K562 (cell line): ENCODE measurements around the gene ADAMTS2. TPM values are rescaled to one million over a fixed set of nuclear protein-coding genes. Genes with fewer than 3 reads are reported as not detected.

Source experiments
- ATAC-seq: fragments of 200-7000 bp; cut with Tn5 transposase; 3 replicates; pipeline ENCODE4 v1.9.1; 2020; ENCODE audit warnings: moderate library complexity
- BruUV-seq: library from RNA; stranded (reverse); fragments of 400-500 nt; replicated peaks from 2 replicates; lab custom pipeline; 2021; lab: Mats Ljungman, UMichigan
- CTCF ChIA-PET: fragments of 300-600 bp; formaldehyde crosslinking; extraction: SDS; loops from one replicate; lab custom pipeline; 2021; ENCODE audit warnings: low intra/inter-chr PET ratio; lab: Yijun Ruan, JAX
- POLR2A ChIA-PET: fragments of 300-600, 350-650 bp; sonication (Branson Sonifier 250); formaldehyde crosslinking; extraction: SDS; loops from one replicate; lab custom pipeline; 2021; ENCODE audit warnings: antibody characterized with exemption, inconsistent platforms; lab: Yijun Ruan, JAX
- DNase-seq, 4 experiments: peaks; one replicate each; pipeline versions ENCODE4 v3.0.0 to v3.0.0-alpha.2; 2011 to 2018; ENCODE audit warnings: low spot score in 3 of 4, mixed read lengths in 3 of 4; ENCODE audit errors: extremely low read depth in 1 of 4
- FAIRE-seq: peaks from 2 replicates; lab custom pipeline; 2011; peaks lifted over from hg19 to GRCh38; lab: Jason Lieb, UNC
- H2AFZ ChIP-seq: 2 replicates; pipeline ENCODE4 v1.6.0; 2011; ENCODE audit warnings: low read depth, low read length, control low read depth, inconsistent platforms
- H3K27ac ChIP-seq: fragments of 200-600 bp; 3 replicates; pipeline ENCODE4 v1.8.0; 2011; ENCODE audit warnings: low read depth, mild to moderate bottlenecking, control low read depth, inconsistent platforms, low read length, moderate library complexity, mixed read lengths; ENCODE audit errors: extremely low read depth
- H3K27me3 ChIP-seq, 2 experiments: fragments of 300-600 bp in 1 of 2; 2 replicates in 1 of 2; 3 replicates in 1 of 2; pipeline versions ENCODE4 v1.6.0 to v1.8.0; 2011; ENCODE audit warnings: inconsistent platforms in 2 of 2, low read length in 2 of 2, mild to moderate bottlenecking in 1 of 2, mixed read lengths in 1 of 2, moderate library complexity in 1 of 2; ENCODE audit not compliant: control insufficient read depth in 2 of 2, insufficient read depth in 2 of 2
- H3K36me3 ChIP-seq: fragments of 300-600 bp; 3 replicates; pipeline ENCODE4 v1.8.0; 2011; ENCODE audit warnings: mild to moderate bottlenecking, low read length, inconsistent platforms; ENCODE audit not compliant: control insufficient read depth, insufficient read depth
- H3K4me1 ChIP-seq, 2 experiments: fragments of 200-600 bp in 1 of 2; replicated peaks in 1 of 2; 2 replicates in 1 of 2; 3 replicates in 1 of 2; pipeline versions ENCODE4 v1.5.1 to v1.8.0; 2011; ENCODE audit warnings: inconsistent platforms in 2 of 2, low read length in 2 of 2, mild to moderate bottlenecking in 1 of 2, mixed read lengths in 1 of 2, moderate library complexity in 1 of 2; ENCODE audit not compliant: control insufficient read depth in 2 of 2, insufficient read depth in 2 of 2
- H3K4me2 ChIP-seq: 2 replicates; pipeline ENCODE4 v1.6.1; 2011; ENCODE audit warnings: low read length, control low read depth, inconsistent platforms, mixed read lengths; ENCODE audit not compliant: insufficient read depth
- H3K4me3 ChIP-seq: fragments of 200-600 bp; sonication (generic), shearing (Covaris generic); 2 replicates; pipeline ENCODE4 v1.5.1; 2016; ENCODE audit warnings: control low read depth, inconsistent platforms
- H3K79me2 ChIP-seq: fragments of 200-600 bp; 3 replicates; pipeline ENCODE4 v1.8.0; 2011; ENCODE audit warnings: low read length, inconsistent platforms; ENCODE audit not compliant: control insufficient read depth, insufficient read depth
- H3K9ac ChIP-seq, 2 experiments: 2 replicates each; pipeline versions ENCODE4 v1.6.0 to v1.6.1; 2011; ENCODE audit warnings: low read depth in 2 of 2, low read length in 2 of 2, control low read depth in 1 of 2, inconsistent platforms in 1 of 2, mild to moderate bottlenecking in 1 of 2, mixed read lengths in 1 of 2; ENCODE audit not compliant: insufficient read depth in 1 of 2
- H3K9me1 ChIP-seq: one replicate; pipeline ENCODE4 v1.6.0; 2011; ENCODE audit warnings: inconsistent platforms, mild to moderate bottlenecking, low read length, moderate library complexity; ENCODE audit not compliant: control insufficient read depth, insufficient read depth
- H3K9me3 ChIP-seq: replicated peaks from 2 replicates; pipeline ENCODE4 v1.5.1; 2011; ENCODE audit warnings: low read depth, low read length, inconsistent platforms; ENCODE audit not compliant: control insufficient read depth, insufficient read depth
- H4K20me1 ChIP-seq: replicated peaks from 2 replicates; pipeline ENCODE4 v1.6.1; 2011; ENCODE audit warnings: low read length, inconsistent platforms, mixed read lengths; ENCODE audit not compliant: control insufficient read depth, insufficient read depth
- ARID4B ChIP-seq: sonication (generic); formaldehyde crosslinking; IDR thresholded peaks from 2 replicates; pipeline ENCODE4 v1.8.0; 2022; ENCODE audit warnings: mild to moderate bottlenecking, missing genetic modification reagents
- FOS ChIP-seq: IDR thresholded peaks from 3 replicates; pipeline ENCODE4 v1.6.1; 2011; ENCODE audit not compliant: insufficient read length; ENCODE audit errors: extremely low read depth
- HIVEP1 ChIP-seq: fragments of 250-450 bp; sonication (Bioruptor Pico); IDR thresholded peaks from 2 replicates; pipeline ENCODE4 v1.4.0; 2020; ENCODE audit warnings: mild to moderate bottlenecking
- HMG20B ChIP-seq: fragments of 250-450 bp; sonication (Bioruptor Pico); IDR thresholded peaks from 2 replicates; pipeline ENCODE4 v1.5.0; 2021; ENCODE audit warnings: mild to moderate bottlenecking
- MAFG ChIP-seq: fragments of 450-650 bp; conservative IDR thresholded peaks from 2 replicates; pipeline ENCODE4 v1.6.1; 2016; ENCODE audit warnings: missing genetic modification characterization, missing compliant biosample characterization
- MECOM ChIP-seq: fragments of 250-450 bp; sonication (Bioruptor Pico); IDR thresholded peaks from 2 replicates; pipeline ENCODE4 v1.8.0; 2022; ENCODE audit warnings: inconsistent platforms
- PCBP2 ChIP-seq: fragments of 200-400 bp; formaldehyde crosslinking; IDR thresholded peaks from 2 replicates; pipeline ENCODE4 v1.6.1; 2018; ENCODE audit warnings: low read length, low read depth, mild to moderate bottlenecking, moderate library complexity; ENCODE audit not compliant: poor library complexity, severe bottlenecking
- RAD51 ChIP-seq: fragments of 450-650 bp; IDR thresholded peaks from 2 replicates; pipeline ENCODE4 v1.7.1; 2016; ENCODE audit warnings: low read depth, mild to moderate bottlenecking, borderline replicate concordance
- RBM25 ChIP-seq: fragments of 200-400 bp; formaldehyde crosslinking; IDR thresholded peaks from 2 replicates; pipeline ENCODE4 v1.6.1; 2018; ENCODE audit warnings: low read length, low read depth, moderate library complexity; ENCODE audit not compliant: severe bottlenecking
- ZNF174 ChIP-seq: fragments of 250-450 bp; sonication (Bioruptor Pico); IDR thresholded peaks from 2 replicates; pipeline ENCODE4 v1.4.0; 2020; ENCODE audit warnings: mild to moderate bottlenecking
- ZNF740 ChIP-seq, 3 experiments: fragments of 200-800 bp in 1 of 3; sonication (Bioruptor generic) in 1 of 3; sonication (generic) in 1 of 3; formaldehyde crosslinking in 1 of 3; IDR thresholded peaks; 2 replicates each; pipeline versions ENCODE4 v1.6.1 to v1.8.0; 2016 to 2022; ENCODE audit warnings: mild to moderate bottlenecking in 2 of 3, missing compliant biosample characterization in 2 of 3, missing genetic modification characterization in 2 of 3, missing genetic modification reagents in 1 of 3
- ZNF75A ChIP-seq: fragments of 450-650 bp; formaldehyde crosslinking; IDR thresholded peaks from 2 replicates; pipeline ENCODE4 v1.4.0; 2020; ENCODE audit warnings: mild to moderate bottlenecking
- WGBS: fragments of 100-300 bp; shearing (Covaris generic); methylation state at CpG from one replicate; pipeline ENCODE4 v1.1.6; 2016; ENCODE audit warnings: low coverage, mixed read lengths; ENCODE audit not compliant: insufficient coverage; ENCODE audit errors: missing lambda C conversion rate; 5-methylcytosine and 5-hydroxymethylcytosine counted together
- in situ Hi-C: fragments of 300-500 bp; cut with MboI; formaldehyde crosslinking; loops from 4 replicates; pipeline ENCODE4 v1.15.0; 2018; ENCODE audit warnings: inconsistent platforms, mixed read lengths
- intact Hi-C: fragments of 100-400 bp; cut with micrococcal nuclease; formaldehyde crosslinking; loops from 2 replicates; pipeline ENCODE4 v1.14.2; 2022
- polyA plus RNA-seq, 8 experiments: library from polyadenylated mRNA; depleted of rRNA in 4 of 8; stranded (reverse) in 5 of 8; unstranded in 3 of 8; fragments of >200 nt; fragmentation: Nextera tagmentation in 2 of 8; fragmentation: Illumina TruSeq in 1 of 8; extraction: Ambion mirVana in 2 of 8; extraction: Trizol in 1 of 8; gene quantifications; 2 replicates each; pipeline versions ENCODE4 v1.2.1 to v1.2.3, GENCODE V29; 2011 to 2014; ENCODE audit warnings: inconsistent platforms in 1 of 8, missing spikeins in 1 of 8
- total RNA-seq, 7 experiments: library from RNA; depleted of rRNA in 6 of 7; stranded (reverse); fragments of >200 nt in 6 of 7; fragmentation: Illumina TruSeq in 2 of 7; extraction: Trizol in 2 of 7; gene quantifications; 2 replicates each; pipeline versions ENCODE4 v1.2.1 to v1.2.3, GENCODE V29; 2011 to 2021; ENCODE audit warnings: low replicate concordance in 1 of 7
- TF ChIP-seq, protein P1 (sequence below): fragments of 450-650 bp; formaldehyde crosslinking; IDR thresholded peaks from 2 replicates; pipeline ENCODE4 v1.4.0; 2020; ENCODE audit warnings: mild to moderate bottlenecking, mixed read lengths

The ADAMTS2 gene
- total and polyA plus RNA-seq, 9 of the 15 experiments (the other 6 are each of a cell fraction or from before 2014, with no cell fraction given) = not detected

DNA sequence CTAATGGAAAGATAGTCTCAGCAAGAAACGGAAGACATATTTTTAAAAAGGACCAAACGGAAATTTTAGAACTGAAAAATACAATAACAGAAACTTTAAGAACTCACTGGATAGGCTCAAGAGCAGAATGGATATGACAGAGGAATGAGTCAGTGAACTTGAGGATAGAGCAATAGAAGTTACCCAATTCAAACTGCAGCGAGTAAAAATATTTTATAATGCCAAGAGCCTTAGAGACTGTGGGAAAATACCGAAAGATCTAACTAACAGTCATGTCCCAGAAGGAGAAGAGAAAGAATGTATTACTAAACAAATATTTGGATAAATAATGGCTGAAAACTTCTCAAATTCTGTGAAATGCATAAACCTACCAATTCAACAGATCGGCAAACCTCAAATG, 40.8 kb downstream of the ADAMTS2 start (continued):
- no peak for TF ChIP-seq ZNF174
- no peak for TF ChIP-seq HMG20B (CRISPR knock-in tag)
- no peak for TF ChIP-seq RBM25
- TF ChIP-seq ZNF75A (CRISPR knock-in tag) = no peak
- TF ChIP-seq, all 486 proteins: peak for 0

- no peaks in the 10 kb centered on the region for H3K9me3 ChIP-seq
- no peaks in the 10 kb centered on the region for H3K9me1 ChIP-seq
- ATAC-seq = no peak
- WGBS = under 1% methylated on average over 14 of the region's 14 CpGs
- no peak for FAIRE-seq
- in situ Hi-C loops (no loop called here), intact Hi-C loops (no loop called here)
- peaks cover 0 to 9% of the 10 kb centered on the region in 2 experiments; a peak in 2 of 5 replicates for H3K4me1 ChIP-seq
- no peak overlapping the region for H3K27ac ChIP-seq
- H3K4me2 ChIP-seq = no peak overlapping the region
- peaks cover 4 to 53% of the 10 kb centered on the region in 2 experiments; a peak in 4 of 5 replicates for H3K27me3 ChIP-seq
- BruUV-seq = no TSS peak
- H3K36me3 ChIP-seq = no peaks in the 10 kb centered on the region
- ChIA-PET POLR2A (interaction anchor here (0.6 kb wide), 1 partner anchor 489 kb away, joined by 3 read pairs; no protein-coding TSS in a partner anchor), CTCF (no interaction called here)
- no peak overlapping the region for H3K9ac ChIP-seq
- no peak overlapping the region for H2AFZ ChIP-seq
- H3K79me2 ChIP-seq = no peaks in the 10 kb centered on the region
- no peak overlapping the region for H3K4me3 ChIP-seq
- DNase-seq = no peak
- H4K20me1 ChIP-seq = no peaks in the 10 kb centered on the region
- no peak for TF ChIP-seq ZNF740 (CRISPR knock-in tag; IDR thresholded peaks at IDR 0.05)
- TF ChIP-seq ZNF740 (tag; IDR thresholded peaks at IDR 0.05) = no peak
- no peak for TF ChIP-seq FOS
- no peak for TF ChIP-seq RAD51
- no peak for TF ChIP-seq ARID4B
- TF ChIP-seq, protein P1, sequence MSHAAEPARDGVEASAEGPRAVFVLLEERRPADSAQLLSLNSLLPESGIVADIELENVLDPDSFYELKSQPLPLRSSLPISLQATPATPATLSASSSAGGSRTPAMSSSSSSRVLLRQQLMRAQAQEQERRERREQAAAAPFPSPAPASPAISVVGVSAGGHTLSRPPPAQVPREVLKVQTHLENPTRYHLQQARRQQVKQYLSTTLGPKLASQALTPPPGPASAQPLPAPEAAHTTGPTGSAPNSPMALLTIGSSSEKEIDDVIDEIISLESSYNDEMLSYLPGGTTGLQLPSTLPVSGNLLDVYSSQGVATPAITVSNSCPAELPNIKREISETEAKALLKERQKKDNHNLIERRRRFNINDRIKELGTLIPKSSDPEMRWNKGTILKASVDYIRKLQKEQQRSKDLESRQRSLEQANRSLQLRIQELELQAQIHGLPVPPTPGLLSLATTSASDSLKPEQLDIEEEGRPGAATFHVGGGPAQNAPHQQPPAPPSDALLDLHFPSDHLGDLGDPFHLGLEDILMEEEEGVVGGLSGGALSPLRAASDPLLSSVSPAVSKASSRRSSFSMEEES (CRISPR knock-in tag) = no peak
- no peak for TF ChIP-seq PCBP2
- no peak for TF ChIP-seq MECOM
- TF ChIP-seq HIVEP1 (CRISPR knock-in tag) = no peak
- TF ChIP-seq MAFG = no peak
Observed at GRCh38 chr5:179303451-179304200, 41.6 kb downstream of the ADAMTS2 start.
